Endothelial cell of umbilical vein (primary cell): ENCODE results near the gene GPAT2. TPM values are rescaled to one million over a fixed set of nuclear protein-coding genes. Genes with fewer than 3 reads are reported as not detected.
"Not testable (repeated sequence)": the region's sequence is repeated elsewhere in the genome, so short reads cannot be mapped to it uniquely, and the experiment has no call there.

ENCODE experiments used
- BruUV-seq: library from RNA; stranded (reverse); fragments of 400-500 nt; replicated peaks from 2 replicates; lab custom pipeline; 2021; lab: Mats Ljungman, UMichigan
- CTCF ChIA-PET: fragments of 300-600, 350-600 bp; sonication (Branson Sonifier 250); formaldehyde crosslinking; loops from one replicate; lab custom pipeline; 2021; ENCODE audit warnings: antibody characterized with exemption, inconsistent platforms; lab: Charles Lee
- POLR2A ChIA-PET: fragments of 300-600, 350-600 bp; sonication (Branson Sonifier 250); formaldehyde crosslinking; loops from one replicate; lab custom pipeline; 2021; ENCODE audit warnings: antibody characterized with exemption, inconsistent platforms; lab: Charles Lee
- DNase-seq: peaks from one replicate; pipeline ENCODE4 v3.0.0-alpha.2; 2011; ENCODE audit warnings: low read depth, low spot score
- FAIRE-seq: peaks from 2 replicates; lab custom pipeline; 2011; peaks lifted over from hg19 to GRCh38; lab: Jason Lieb, UNC
- H2AFZ ChIP-seq: 2 replicates; pipeline ENCODE4 v1.6.0; 2012; ENCODE audit warnings: low read depth, low read length, control low read depth, inconsistent platforms
- H3K27ac ChIP-seq: 2 replicates; pipeline ENCODE4 v1.5.1; 2011; ENCODE audit warnings: low read depth, mild to moderate bottlenecking, control low read depth, low read length, moderate library complexity; ENCODE audit not compliant: insufficient read depth
- H3K27me3 ChIP-seq, 2 experiments: 2 replicates each; pipeline versions ENCODE4 v1.6.0 to v1.6.1; 2011; ENCODE audit warnings: low read length in 2 of 2, mixed read lengths in 1 of 2; ENCODE audit not compliant: control insufficient read depth in 2 of 2, insufficient read depth in 2 of 2
- H3K36me3 ChIP-seq, 2 experiments: 2 replicates in 1 of 2; 3 replicates in 1 of 2; pipeline ENCODE4 v1.5.1; 2011; ENCODE audit warnings: low read length in 2 of 2, mild to moderate bottlenecking in 1 of 2, moderate library complexity in 1 of 2; ENCODE audit not compliant: control insufficient read depth in 2 of 2, insufficient read depth in 2 of 2; ENCODE audit errors: extremely low read depth in 1 of 2
- H3K4me1 ChIP-seq: 3 replicates; pipeline ENCODE4 v1.5.1; 2011; ENCODE audit warnings: mild to moderate bottlenecking, low read length; ENCODE audit not compliant: control insufficient read depth, insufficient read depth; ENCODE audit errors: extremely low read depth
- H3K4me2 ChIP-seq: 2 replicates; pipeline ENCODE4 v1.6.1; 2011; ENCODE audit warnings: low read length, control low read depth, mixed read lengths; ENCODE audit not compliant: insufficient read depth
- H3K4me3 ChIP-seq, 3 experiments: fragments of 200-600 bp in 1 of 3; sonication (generic), shearing (Covaris generic) in 1 of 3; replicated peaks in 1 of 3; 2 replicates each; pipeline ENCODE4 v1.5.1; 2011 to 2016; ENCODE audit warnings: control low read depth in 3 of 3, low read length in 3 of 3, mild to moderate bottlenecking in 2 of 3, inconsistent platforms in 1 of 3, low read depth in 1 of 3, moderate library complexity in 1 of 3; ENCODE audit not compliant: insufficient read depth in 1 of 3
- H3K79me2 ChIP-seq: 2 replicates; pipeline ENCODE4 v1.6.0; 2012; ENCODE audit warnings: low read length, inconsistent platforms; ENCODE audit not compliant: control insufficient read depth, insufficient read depth
- H3K9ac ChIP-seq: replicated peaks from 2 replicates; pipeline ENCODE3; 2011; ENCODE audit warnings: low read length, control low read depth; ENCODE audit not compliant: insufficient read depth; ENCODE audit errors: extremely low read depth
- H3K9me1 ChIP-seq: replicated peaks from 3 replicates; pipeline ENCODE4 v1.6.0; 2011; ENCODE audit warnings: mild to moderate bottlenecking, low read length; ENCODE audit not compliant: control insufficient read depth, insufficient read depth; ENCODE audit errors: extremely low read depth
- H3K9me3 ChIP-seq: replicated peaks from 2 replicates; pipeline ENCODE4 v1.5.1; 2012; ENCODE audit warnings: low read length, inconsistent platforms; ENCODE audit not compliant: control insufficient read depth, insufficient read depth
- H4K20me1 ChIP-seq: replicated peaks from 2 replicates; pipeline ENCODE3; 2011; ENCODE audit warnings: mild to moderate bottlenecking, low read length; ENCODE audit not compliant: control insufficient read depth, insufficient read depth; ENCODE audit errors: extremely low read depth
- dilution Hi-C: fragments of 300-500 bp; cut with MboI; formaldehyde crosslinking; loops from one replicate; pipeline ENCODE4 v1.15.0; 2019; ENCODE audit warnings: low sequenced_read_pairs; ENCODE audit not compliant: extremely low pct_ligation_motif_present
- intact Hi-C: fragments of 100-400 bp; cut with micrococcal nuclease; formaldehyde crosslinking; loops from one replicate; pipeline ENCODE4 v1.10.0; 2022
- polyA plus RNA-seq, 4 experiments: library from polyadenylated mRNA; depleted of rRNA in 3 of 4; stranded (reverse) in 3 of 4; unstranded in 1 of 4; fragments of >200 nt; gene quantifications; 2 replicates each; pipeline versions ENCODE4 v1.2.1 to v1.2.3, GENCODE V29; 2011 to 2012; ENCODE audit warnings: missing spikeins in 1 of 4
- total RNA-seq: library from RNA; stranded (reverse); gene quantifications from 2 replicates; pipeline ENCODE4 v1.2.3, GENCODE V29; 2021
- TF ChIP-seq, protein P1 (sequence below), 2 donors: IDR thresholded peaks; 1 replicate in 1 of 2; 2 replicates in 1 of 2; pipeline ENCODE4 v1.5.1; 2011; ENCODE audit warnings: low read length in 2 of 2, mild to moderate bottlenecking in 2 of 2, moderate library complexity in 2 of 2, control low read depth in 1 of 2, inconsistent platforms in 1 of 2, low read depth in 1 of 2; ENCODE audit not compliant: insufficient read depth in 1 of 2; ENCODE audit errors: extremely low read depth in 1 of 2

Gene GPAT2
- total and polyA plus RNA-seq, 2 donors (not counting 3 experiments of a cell fraction or from before 2014, with no cell fraction given): 6.6 to 10.3 TPM

DNA sequence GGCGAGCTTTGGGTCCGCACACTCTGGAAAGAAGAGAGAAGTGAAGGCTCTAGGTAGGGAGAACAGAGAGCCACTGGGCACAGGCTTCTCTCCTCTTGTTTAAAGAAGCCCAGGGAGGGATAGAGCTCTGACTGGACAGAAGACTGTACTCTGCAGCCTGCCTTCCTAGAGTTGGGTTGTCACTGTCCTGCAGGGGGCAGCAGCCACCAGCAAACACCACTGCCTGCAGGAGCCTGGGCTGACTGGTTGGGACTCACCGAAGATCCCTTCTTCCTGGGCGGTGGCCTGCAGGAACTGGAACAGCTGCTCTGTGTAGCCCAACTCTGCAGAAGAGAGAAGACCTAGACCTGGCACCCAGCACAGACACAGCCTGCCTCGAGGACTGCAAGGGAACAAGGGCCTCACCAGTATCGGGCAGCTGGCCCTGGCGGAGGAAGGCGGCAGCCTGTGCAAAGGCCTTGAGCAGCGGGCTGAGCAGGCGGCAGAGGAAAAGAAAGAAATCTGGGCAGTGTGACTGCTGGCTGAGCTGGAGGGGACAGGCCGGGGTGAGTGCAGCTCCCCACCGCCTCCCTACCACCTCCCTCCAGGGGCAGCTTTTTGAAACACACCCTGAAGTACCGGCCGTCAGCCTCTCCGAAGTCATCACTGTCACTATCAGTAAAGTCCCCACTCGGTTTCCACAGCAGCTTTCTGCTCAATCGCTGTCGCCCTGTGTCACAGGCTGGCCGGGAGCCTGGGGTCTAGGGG lies 11.8 kb downstream of the GPAT2 start:
- peak; percentile 57 for DNase-seq
- H3K9me3 ChIP-seq, dilution Hi-C loops, H3K4me1 ChIP-seq, H3K9ac ChIP-seq, H3K27me3 ChIP-seq, H3K9me1 ChIP-seq, H2AFZ ChIP-seq, H3K4me3 ChIP-seq, BruUV-seq, H3K27ac ChIP-seq, H3K79me2 ChIP-seq, H4K20me1 ChIP-seq, H3K36me3 ChIP-seq, intact Hi-C loops, H3K4me2 ChIP-seq, POLR2A ChIA-PET: not testable (repeated sequence)
- CTCF ChIA-PET: interaction anchor here (0.6 to 3.9 kb wide), 16 partner anchors 10 to 487 kb away, joined by 3 to 87 read pairs (median 4); partner anchors contain the start of genes ADRA2B, CIAO1 and TMEM127
- FAIRE-seq: peak; percentile 49
- TF ChIP-seq, protein P1, sequence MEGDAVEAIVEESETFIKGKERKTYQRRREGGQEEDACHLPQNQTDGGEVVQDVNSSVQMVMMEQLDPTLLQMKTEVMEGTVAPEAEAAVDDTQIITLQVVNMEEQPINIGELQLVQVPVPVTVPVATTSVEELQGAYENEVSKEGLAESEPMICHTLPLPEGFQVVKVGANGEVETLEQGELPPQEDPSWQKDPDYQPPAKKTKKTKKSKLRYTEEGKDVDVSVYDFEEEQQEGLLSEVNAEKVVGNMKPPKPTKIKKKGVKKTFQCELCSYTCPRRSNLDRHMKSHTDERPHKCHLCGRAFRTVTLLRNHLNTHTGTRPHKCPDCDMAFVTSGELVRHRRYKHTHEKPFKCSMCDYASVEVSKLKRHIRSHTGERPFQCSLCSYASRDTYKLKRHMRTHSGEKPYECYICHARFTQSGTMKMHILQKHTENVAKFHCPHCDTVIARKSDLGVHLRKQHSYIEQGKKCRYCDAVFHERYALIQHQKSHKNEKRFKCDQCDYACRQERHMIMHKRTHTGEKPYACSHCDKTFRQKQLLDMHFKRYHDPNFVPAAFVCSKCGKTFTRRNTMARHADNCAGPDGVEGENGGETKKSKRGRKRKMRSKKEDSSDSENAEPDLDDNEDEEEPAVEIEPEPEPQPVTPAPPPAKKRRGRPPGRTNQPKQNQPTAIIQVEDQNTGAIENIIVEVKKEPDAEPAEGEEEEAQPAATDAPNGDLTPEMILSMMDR (IDR thresholded peaks at IDR 0.05; ENCODE audit: extremely low read depth in 1 of 2, insufficient read depth in 1 of 2, low read depth in 1 of 2, low read length in 2 of 2): peak; percentile 58 to 78

DNA sequence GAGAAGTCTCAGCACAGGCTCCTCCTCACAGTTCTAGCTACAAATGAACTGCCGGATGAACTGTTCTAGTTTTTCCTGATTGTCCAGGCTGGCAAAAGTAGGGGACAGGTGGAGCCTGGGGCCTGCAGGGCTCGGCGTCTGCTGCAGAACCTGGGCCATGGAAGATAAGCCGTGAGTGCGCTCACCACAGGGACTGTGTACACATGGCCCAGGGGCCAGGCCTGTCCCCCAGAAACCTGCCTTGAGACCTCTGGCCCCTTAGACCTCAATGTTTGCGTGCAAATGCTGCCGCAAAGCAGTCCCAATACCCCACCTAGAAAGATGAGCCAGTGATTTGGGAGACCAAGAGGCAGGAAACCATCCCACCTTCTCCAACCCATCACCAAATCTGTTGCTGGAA lies 12.6 kb downstream of the GPAT2 start:
- intact Hi-C loops, H3K9me1 ChIP-seq, H3K4me2 ChIP-seq, BruUV-seq, H3K36me3 ChIP-seq, H3K4me3 ChIP-seq, H3K27ac ChIP-seq, H2AFZ ChIP-seq, H3K4me1 ChIP-seq, H3K79me2 ChIP-seq, H3K9ac ChIP-seq, dilution Hi-C loops, FAIRE-seq, DNase-seq, H3K9me3 ChIP-seq, POLR2A ChIA-PET, H3K27me3 ChIP-seq, H4K20me1 ChIP-seq: not testable (repeated sequence)
- CTCF ChIA-PET: interaction anchor here (0.6 to 3.9 kb wide), 16 partner anchors 9 to 487 kb away, joined by 3 to 87 read pairs (median 4); partner anchors contain the start of genes ADRA2B, CIAO1 and TMEM127

DNA sequence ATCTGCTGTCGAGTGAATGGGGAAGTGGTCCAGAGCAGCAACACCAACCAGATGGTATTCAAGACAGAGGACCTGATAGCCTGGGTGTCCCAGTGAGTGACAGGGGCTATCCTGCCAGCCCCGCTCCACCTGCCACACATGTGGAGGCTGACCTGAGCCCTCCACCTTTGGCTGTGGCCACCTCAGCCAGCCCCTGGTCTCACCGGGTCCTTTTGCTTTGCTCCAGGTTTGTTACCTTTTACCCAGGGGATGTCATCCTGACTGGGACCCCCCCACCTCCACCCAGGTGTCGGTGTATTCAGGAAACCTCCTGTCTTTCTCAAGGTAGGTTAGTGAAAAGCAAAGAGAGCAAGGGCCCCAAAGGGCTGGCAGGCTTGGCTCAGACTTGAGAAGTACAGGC lies 13.6 kb downstream of the GPAT2 start:
- H3K27me3 ChIP-seq, H3K4me1 ChIP-seq, H3K9me1 ChIP-seq, H3K27ac ChIP-seq, H2AFZ ChIP-seq, H3K9ac ChIP-seq, intact Hi-C loops, H3K9me3 ChIP-seq, dilution Hi-C loops, FAIRE-seq, H3K79me2 ChIP-seq, BruUV-seq, H4K20me1 ChIP-seq, H3K36me3 ChIP-seq, POLR2A ChIA-PET, DNase-seq, H3K4me3 ChIP-seq, H3K4me2 ChIP-seq: not testable (repeated sequence)
- CTCF ChIA-PET: interaction anchor here (3.0 kb wide), 1 partner anchor 96 kb away, joined by 44 read pairs; the partner anchor contains the start of gene ADRA2B
